Left lobe of liver (tissue), 2 donors: ENCODE measurements around the gene ACER2. TPM values are rescaled to one million over a fixed set of nuclear protein-coding genes. Genes with fewer than 3 reads are reported as not detected.
"Not testable (repeated sequence)": the region's sequence is repeated elsewhere in the genome, so short reads cannot be mapped to it uniquely, and the experiment has no call there.

Experiments used
- ATAC-seq: fragments of 200-7000 bp; cut with Tn5 transposase; one replicate; pipeline ENCODE4 v1.9.1; 2020; ENCODE audit warnings: mild to moderate bottlenecking, moderate library complexity
- DNase-seq: peaks from one replicate; pipeline ENCODE4 v3.0.0-alpha.2; 2020; ENCODE audit warnings: low spot score
- total RNA-seq: library from RNA; stranded (reverse); gene quantifications from one replicate; pipeline ENCODE4 v1.2.1, GENCODE V29; 2021
- donor health status: DM: no; HTN: no; CAD: no; lungs with moderate emphysema.
- donor health status: DM: no; HTN: yes; CAD: no.

ACER2 gene
- total RNA-seq = 2.3 TPM

DNA sequence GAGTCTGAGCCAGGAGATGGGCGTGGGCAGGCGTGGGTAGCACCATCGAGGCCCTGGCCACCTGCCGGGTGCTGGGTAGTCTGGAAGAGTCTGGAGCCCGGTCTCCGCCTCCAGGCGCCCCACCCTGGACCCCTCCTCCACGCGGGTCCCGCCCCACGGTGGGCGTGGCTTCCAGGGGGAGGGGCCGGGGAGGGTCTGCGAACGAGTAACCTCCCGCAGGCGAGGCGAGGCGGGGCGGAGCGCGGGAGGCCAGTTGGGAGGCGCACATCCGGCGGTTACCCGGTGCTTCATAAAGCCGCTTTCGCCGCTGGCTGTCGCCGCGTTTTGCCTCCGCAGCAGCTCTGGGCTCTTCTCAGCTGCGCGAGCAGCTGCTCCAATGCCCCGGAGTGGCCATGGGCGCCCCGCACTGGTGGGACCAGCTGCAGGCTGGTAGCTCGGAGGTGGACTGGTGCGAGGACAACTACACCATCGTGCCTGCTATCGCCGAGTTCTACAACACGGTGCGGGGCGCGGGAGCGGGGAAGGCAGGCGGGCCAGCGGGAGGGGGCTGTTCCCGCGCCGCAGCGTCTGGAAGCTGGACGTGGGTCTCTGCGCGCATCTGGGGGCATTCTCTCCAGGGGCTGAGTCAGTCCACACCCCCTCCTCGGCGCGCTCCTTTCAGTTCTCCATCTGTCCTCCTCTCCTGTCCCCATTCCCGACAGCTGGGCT lies at the start of gene ACER2:
Gene ACER2 (plus strand): TSS at position 317 of the 708 bp plus-strand sequence. CDS start 76 bp downstream, at position 393.
- DNase-seq = peak; percentile 98
- ATAC-seq = peak; percentile 98

DNA sequence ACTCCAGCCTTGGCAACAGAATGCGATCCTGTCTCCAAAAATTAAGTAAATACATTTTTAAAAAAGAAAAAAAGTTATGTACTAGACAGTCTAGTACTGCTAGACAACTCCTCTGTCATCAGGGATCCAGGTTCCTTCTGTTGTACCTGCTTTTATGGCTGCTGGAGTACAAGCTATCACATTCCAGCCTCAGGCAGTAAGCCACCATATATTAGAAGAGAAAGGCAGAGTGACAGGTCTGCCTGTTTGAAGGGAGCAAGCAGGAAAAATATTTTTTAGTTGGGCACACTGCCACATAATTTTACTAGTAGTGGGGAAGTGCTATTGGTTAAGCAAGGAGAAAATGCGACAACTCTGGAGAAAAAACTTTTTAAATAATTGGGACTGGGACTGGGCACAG lies 39.7 kb upstream of the ACER2 start:
- ATAC-seq = no peak

GRCh38 chr9:19371942-19372341 lies 36.9 kb upstream of the ACER2 start:
- no peak for DNase-seq

More for the DNA sequence above, 39.7 kb upstream of the ACER2 start:
- DNase-seq = no peak

GRCh38 chr9:19372567-19372966 lies 36.2 kb upstream of the ACER2 start:
- no peak for ATAC-seq
- DNase-seq = no peak

More at GRCh38 chr9:19371942-19372341, 36.9 kb upstream of the ACER2 start:
- ATAC-seq = no peak

DNA sequence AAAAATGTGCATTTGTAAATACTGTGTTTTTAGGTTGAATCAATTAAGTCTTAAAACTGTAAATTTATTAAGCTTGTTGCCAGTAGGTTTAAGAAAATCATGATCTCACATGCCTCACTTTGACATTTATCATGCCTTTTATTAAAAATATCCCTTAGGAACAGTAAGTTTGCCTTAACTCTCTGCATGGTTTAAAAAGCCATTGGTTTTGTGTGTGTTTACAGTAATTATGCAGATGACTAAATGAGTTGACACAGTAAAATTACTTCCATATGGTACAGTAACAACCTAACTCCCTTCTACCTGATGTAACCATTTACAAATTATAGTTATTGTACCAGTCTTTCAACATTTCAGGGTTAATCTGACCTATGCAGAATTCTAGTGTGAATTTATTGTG lies 35.3 kb upstream of the ACER2 start:
- no peak for ATAC-seq

DNA sequence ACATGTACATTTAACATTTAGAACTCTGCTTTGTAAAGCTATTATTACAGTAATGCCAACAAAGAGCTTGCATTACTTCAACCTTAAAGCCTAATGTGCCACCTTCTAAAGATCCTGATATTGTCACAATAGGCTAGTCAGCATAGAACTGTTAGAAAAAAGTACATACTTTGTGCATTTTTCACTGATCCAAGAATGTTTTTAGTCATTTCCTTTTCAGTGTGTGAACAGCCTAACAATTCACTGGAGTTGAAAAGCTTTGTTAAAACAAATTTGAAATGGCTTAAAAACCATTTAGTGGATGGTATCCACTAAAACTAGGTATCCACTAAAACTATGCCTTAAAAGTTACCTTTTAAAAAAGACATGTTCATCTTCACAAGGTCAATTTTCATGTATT lies 33.3 kb upstream of the ACER2 start:
- ATAC-seq (no peak), DNase-seq (no peak)

More for the DNA sequence above, 35.3 kb upstream of the ACER2 start:
- no peak for DNase-seq

DNA sequence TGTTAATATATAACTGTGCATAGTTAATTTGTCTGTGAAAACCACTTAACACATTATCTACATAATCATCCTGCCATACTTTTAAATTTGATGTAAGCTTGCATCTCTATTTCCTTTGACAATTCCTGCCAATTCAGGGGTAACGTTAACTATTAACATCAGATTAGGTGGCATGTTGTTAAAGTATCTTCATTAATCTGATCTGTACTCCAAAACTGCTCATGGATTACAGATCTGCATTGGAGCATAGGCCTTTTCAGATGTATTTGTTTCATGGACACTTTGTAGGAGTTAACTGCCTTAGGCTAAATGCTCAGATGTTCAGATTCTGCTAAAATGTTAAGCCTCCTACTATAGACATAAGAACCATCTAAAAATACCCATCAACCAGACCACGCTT lies 31.9 kb upstream of the ACER2 start:
- no peak for ATAC-seq
- DNase-seq = no peak

DNA sequence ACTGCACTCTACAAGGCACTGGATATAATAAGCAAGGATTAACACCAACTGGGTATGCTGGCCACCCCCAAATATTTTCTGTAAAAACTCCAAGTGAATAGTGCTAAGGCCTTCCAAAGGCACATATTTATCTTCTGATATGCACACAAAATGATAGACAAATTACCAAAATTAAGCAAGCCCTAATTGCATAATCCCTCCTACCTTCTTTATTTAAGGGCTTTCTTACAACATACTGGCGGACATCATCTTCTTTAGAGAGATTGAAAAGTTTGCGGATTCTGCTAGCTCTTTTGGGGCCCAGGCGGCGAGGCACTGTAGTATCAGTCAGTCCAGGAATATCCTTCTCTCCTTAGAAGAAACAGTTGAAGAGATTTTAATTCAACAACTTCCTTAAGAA lies 30.6 kb upstream of the ACER2 start:
- DNase-seq = no peak

DNA sequence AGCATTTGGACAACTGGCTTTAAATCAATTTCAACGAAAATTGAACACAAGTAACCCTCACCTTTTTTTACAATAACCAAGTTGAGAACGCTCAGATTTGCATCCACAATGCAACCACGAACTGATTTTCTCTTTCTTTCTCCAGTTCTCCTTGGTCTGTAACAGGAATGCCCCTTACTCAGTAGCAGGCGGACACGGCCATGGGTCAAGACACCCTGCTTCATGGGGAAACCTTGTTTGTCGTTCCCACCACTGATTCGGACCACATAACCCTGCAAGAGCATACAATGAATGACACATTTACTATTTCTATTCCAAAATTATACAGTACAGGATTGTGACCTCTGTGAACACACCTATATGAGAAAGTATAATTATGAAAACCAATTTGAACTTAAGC lies 30.2 kb upstream of the ACER2 start:
- no peak for ATAC-seq
- DNase-seq = no peak

More for the DNA sequence above, 30.6 kb upstream of the ACER2 start:
- ATAC-seq = no peak

DNA sequence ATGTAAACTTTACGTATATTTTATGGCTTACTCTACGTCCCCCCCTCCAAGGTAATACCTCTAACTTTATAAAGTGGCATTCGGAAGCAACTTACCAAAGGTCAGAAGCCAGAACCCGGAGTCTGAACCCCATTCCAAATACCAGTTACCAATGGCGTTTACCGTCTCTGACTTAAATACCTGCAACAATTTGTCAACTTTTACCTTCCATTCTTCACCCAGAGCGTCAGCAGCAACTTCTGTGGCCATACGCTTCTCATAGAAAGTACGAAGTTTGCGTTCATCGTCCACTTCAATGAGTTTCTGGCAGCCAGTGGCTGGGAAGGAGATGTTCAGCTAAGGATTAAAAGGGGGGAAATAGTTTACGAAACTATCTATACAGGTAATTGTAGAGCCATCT lies 29.5 kb upstream of the ACER2 start:
- DNase-seq = no peak
- ATAC-seq = no peak

DNA sequence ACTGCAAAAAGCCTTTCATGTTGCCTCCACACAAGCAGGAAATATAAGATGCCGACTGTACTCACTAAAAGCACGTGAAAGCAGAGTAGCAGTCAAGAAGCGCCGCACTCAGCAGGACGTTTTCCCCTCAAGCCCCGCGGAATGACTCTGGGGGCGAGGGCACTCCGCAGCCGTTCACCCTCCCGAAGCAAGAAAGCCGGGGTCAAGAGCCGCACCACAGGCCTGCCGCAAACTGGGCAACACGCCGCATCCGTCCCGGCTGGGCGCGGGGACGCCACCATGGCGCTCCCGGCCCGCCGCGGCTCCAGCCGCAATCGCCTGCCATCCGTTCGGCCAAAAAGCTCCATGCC lies 29.1 kb upstream of the ACER2 start:
- DNase-seq (no peak), ATAC-seq (peak; percentile 65)

DNA sequence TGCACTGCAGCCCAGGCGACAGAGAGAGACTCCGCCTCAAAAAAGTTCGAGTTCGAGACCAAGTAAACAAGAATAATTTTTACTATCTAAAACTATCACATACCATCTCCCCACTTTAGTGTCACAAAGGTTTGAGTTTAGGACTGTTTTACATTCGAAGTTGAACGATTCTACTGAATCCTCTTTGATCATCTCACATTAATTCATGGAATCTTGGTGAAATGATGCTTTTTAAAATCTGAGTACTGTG lies 28.1 kb upstream of the ACER2 start:
- DNase-seq = no peak
- ATAC-seq = no peak

GRCh38 chr9:19381656-19382055 lies 27.2 kb upstream of the ACER2 start:
- DNase-seq = no peak
- ATAC-seq = no peak

- not testable (repeated sequence) for DNase-seq, ATAC-seq
Measured at GRCh38 chr9:19385212-19385611, 23.6 kb upstream of the ACER2 start.

- no peak for DNase-seq
- ATAC-seq = no peak
Measured at GRCh38 chr9:19385786-19386501, 22.9 kb upstream of the ACER2 start.

DNA sequence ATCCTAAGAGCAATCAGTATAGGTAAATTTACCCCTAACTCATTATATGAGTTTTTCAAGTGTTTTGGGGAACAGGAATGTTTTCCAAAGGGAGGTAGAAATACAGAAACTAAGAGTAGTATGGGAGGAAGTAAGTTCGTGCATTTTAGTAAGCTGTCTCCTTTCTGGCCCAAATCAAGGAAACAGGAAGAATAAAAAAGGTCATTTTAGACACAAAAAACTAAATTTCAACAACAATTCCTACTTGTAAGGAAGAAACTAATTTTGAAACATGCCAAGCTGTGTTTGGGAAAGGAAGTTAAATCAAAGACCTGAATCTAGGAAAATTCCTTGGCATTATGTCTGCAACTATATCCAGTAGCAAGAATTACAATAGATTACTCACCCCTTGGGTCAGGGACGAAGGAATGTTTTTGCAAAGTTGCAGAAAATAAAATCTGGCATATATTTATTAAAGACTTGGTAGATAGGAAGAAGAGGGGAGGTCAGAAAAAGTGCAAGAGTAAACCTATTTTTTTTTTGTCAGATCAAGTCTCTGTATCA lies 22.2 kb upstream of the ACER2 start:
- ATAC-seq (peak; percentile 13), DNase-seq (no peak)

DNA sequence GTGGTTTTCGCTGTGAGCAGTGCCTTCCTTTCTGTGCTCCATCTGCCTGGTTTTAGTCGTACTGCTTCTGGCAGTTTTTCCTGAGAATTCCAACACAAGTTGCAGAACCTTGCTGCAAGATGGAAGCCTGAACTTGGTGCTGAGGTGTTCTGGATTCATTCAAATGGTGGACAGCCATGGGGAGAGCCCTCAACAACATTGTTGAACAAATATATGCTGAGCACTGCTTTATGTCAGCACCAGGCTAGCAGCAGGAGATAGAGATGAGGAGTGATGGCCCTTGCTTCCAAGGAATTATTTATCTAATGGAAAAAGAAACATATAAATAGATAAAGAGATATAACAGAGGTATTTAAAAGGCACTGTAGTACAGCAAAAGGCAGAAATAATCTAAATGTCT lies 21.5 kb upstream of the ACER2 start:
- no peak for ATAC-seq
- no peak for DNase-seq

DNA sequence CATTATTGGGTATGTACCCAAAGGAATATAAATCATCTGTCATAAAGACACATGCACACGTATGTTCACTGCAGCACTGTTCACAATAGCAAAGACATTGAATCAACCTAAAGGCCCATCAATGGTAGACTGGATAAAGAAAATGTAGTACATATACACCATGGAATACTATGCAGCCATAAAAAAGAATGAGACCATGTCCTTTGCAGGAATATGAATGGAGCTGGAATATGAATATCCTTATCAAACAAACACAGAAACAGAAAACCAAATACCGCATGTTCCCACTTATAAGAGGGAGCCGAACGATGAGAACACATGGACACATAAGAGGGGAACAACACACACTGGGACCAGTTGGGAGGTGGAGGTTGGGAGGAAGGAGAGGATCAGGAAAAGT lies 19.3 kb upstream of the ACER2 start:
- ATAC-seq, DNase-seq: not testable (repeated sequence)

- ATAC-seq (no peak), DNase-seq (no peak)
Measured at GRCh38 chr9:19397845-19398244, 11.0 kb upstream of the ACER2 start.

DNA sequence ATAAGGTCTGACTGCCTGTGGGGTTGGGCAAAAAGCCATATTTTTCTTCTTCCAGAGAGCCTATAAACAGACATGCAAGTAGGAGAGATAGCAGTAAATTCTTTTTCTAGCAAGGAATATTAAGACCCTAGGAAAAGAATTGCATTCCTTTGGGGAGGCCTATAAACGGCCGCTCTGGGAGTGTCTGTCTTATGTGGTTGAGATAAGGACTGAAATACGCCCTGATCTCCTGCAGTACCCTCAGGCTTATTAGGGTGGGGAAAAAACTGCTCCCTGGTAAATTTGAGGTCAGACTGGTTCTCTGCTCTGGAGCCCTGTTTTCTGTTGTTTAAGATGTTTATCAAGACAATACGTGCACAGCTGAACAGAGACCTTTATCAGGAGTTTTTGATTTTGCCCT lies 5.6 kb upstream of the ACER2 start:
- DNase-seq, ATAC-seq: not testable (repeated sequence)

GRCh38 chr9:19404283-19405075 lies 4.3 kb upstream of the ACER2 start:
- ATAC-seq (no peak), DNase-seq (no peak)

GRCh38 chr9:19405771-19406170 lies 3.0 kb upstream of the ACER2 start:
- ATAC-seq (no peak), DNase-seq (no peak)
